Activated gamma-delta T cell (primary cell): Measurements from ENCODE around the gene PTPRN2.

ENCODE experiments used
- DNase-seq: peaks from one replicate; lab custom pipeline; 2025; lab: John Stamatoyannopoulos, UW

The PTPRN2 gene

DNA sequence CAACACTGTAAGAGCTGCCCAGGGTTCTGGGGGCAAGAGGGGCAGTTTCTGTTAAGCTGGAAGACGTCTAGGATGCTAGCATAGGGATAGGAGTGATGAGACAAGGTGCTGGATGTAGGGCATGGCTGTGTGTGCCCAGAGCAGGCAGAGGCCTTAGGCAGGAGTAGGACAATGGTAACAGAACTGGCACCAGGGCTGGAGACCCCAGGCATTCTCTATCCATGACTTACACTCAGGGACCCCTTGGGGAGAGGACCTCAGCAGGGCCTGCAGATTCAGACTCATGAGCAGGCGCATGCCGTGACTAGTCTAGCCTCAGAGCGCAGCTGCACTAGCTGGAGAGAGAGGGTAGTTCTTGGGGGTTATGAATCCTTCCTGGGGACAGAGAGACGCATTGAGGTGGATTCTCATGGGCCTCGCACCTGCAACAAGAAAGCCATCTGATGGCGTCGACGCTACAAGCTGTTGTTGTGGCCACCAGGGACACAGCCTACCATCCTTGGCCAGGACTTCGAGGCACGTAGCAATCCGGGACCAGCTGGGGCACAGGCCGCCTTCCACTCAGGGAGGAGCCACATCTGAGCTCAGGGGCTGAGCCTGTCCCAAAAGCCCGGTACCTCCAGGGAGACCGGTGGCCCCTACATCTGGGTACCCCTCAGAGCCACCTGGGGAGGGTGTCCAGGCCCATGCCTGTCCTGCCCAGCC, 474.1 kb downstream of the PTPRN2 start:
- no peak for DNase-seq

GRCh38 chr7:158112571-158113320, 474.9 kb downstream of the PTPRN2 start:
- no peak for DNase-seq

- no peak for DNase-seq
These were observed 475.6 kb downstream of the PTPRN2 start for GRCh38 chr7:158111906-158112570.

DNA sequence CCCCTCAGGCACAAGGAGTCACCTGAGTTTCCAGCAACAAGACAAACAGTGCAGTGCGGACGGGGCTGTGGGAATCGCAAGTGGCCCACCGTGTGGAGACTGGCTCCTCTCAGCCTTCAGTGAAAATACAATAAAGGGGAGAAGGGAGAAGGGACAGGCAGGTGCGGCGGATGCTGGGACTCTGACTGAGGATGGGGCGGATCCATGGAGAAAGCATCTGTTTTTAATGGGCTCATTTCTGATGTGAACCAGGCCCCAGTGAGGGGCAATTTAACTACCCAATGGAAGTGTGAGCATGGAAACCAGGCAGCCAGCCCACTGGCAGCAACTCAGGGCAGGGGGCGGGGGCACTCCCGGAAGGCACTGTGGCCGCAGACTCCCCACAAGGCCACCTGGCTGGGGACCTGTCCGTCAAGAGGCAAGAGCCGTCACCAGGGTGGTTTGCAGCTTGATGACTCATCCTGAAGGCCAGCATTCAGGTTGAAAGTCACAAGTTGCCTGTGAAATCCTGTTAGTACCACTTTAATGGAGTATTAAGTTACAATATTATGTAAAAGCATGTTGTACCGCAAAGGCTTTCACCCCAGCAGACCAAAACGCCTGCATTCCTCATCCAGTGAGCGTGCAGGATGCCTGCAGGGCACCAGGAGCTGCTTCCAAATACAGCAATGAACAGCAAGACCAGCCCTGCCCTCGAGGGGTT, 476.4 kb downstream of the PTPRN2 start:
- no peak for DNase-seq

DNA sequence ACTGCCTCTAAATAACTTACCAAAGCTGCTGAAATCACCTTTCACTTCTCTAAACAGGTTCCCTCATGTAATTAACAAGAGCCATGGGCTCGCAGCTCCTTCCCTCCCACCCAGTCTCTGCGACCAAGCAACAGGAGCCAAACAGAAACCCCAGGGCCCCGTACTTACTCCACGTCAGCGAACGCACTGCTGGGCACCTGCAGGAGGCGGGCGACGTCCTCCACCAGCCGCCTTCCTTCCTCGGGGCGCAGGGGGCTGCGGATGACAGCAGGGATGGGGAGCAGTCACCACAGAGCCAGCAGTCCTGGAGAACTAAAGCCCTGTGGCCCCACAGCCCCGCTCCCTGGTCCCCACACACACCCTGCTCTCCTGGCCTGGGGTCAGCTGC, 477.0 kb downstream of the PTPRN2 start:
- no peak for DNase-seq

GRCh38 chr7:158110034-158110590, 477.5 kb downstream of the PTPRN2 start:
- no peak for DNase-seq

GRCh38 chr7:158109364-158110033, 478.1 kb downstream of the PTPRN2 start:
- no peak for DNase-seq

DNA sequence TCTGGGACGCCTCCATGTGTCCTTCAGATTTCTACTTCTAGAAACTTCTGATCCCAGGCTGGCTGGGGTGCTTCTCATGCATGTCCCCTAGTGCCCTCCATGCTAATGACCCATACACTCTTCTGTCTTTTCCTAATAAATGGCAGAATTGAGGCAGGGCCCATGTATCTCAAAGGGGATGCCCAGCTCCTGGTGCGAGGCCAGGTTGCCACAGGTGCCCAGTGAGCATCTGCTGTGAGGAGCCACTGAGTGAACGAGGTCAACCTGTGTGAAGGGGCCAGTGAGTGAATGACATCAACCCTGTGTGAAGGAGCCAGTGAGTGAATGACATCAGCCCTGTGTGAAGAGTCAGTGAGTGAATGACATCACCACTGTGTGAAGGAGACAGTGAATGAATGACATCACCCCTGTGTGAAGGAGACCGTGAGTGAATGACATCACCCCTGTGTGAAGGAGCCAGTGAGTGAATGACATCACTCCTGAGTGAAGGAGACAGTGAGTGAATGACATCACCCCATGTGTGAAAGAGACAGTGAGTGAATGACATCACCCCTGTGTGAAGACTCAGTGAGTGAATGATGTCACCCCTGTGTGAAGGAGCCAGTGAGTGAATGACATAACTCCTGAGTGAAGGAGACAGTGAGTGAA, 478.9 kb downstream of the PTPRN2 start:
- DNase-seq, result no peak

- no peak for DNase-seq
These were observed 479.8 kb downstream of the PTPRN2 start for GRCh38 chr7:158107806-158108205.

DNA sequence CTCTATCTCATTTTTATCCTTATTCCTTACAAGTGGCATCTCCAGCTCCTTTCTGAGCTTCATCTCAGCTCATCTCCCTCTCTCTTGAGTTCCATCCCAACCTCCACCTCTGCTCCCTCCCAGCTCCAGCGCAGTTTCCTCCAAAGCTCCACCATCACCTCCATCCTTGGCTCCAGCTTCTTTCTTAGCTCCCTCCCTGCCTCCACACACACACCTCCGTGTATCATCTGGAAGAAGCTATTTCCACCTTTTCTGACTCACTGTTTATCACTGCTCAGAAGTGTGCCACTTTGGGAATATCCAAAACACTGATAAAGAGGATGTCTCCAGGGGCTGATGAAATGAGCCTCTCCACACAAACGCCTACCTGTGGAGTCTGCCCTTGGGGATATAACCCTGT, 481.4 kb downstream of the PTPRN2 start:
- no peak for DNase-seq

DNA sequence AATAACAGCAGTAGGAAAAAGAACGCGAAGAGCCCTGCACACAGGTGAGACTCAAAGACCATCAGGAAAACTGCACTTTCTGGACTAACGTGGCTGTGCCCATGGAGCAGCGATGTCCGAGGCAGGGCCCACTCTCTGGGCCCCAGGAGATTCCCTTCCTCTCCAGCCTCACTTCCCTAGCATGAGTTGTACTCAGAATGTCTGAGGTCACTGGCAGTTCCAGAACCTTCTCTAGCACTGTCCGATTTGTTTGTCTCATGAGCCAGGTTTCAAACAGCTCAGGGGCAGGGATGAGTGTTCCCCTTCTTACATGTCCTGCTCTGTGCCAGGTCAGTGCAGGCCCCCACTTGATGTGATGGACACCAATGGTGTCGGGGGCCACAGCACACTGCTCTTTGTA, 484.2 kb downstream of the PTPRN2 start:
- DNase-seq, result no peak

DNA sequence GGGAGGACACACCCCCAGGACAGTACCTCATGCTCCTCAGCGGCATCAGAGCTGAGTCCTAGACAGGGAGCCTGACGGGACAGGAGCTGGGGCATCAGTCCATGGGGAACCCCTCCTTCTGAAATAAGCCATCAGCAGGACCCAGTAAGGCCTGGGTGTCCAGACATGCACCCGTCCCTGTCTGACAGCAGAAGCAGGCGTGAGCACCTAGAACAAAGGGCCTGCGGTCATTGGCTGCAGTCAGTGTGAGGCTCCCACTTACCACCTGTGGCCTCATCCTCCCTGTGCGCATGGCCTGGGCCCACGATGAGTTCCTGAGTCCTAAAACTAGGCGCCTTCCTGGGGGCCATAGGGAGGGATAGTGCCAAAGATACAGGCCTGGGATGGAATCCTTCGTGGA, 484.7 kb downstream of the PTPRN2 start:
- DNase-seq, result no peak

- no peak for DNase-seq
These were observed 485.7 kb downstream of the PTPRN2 start for GRCh38 chr7:158101821-158102450.

DNA sequence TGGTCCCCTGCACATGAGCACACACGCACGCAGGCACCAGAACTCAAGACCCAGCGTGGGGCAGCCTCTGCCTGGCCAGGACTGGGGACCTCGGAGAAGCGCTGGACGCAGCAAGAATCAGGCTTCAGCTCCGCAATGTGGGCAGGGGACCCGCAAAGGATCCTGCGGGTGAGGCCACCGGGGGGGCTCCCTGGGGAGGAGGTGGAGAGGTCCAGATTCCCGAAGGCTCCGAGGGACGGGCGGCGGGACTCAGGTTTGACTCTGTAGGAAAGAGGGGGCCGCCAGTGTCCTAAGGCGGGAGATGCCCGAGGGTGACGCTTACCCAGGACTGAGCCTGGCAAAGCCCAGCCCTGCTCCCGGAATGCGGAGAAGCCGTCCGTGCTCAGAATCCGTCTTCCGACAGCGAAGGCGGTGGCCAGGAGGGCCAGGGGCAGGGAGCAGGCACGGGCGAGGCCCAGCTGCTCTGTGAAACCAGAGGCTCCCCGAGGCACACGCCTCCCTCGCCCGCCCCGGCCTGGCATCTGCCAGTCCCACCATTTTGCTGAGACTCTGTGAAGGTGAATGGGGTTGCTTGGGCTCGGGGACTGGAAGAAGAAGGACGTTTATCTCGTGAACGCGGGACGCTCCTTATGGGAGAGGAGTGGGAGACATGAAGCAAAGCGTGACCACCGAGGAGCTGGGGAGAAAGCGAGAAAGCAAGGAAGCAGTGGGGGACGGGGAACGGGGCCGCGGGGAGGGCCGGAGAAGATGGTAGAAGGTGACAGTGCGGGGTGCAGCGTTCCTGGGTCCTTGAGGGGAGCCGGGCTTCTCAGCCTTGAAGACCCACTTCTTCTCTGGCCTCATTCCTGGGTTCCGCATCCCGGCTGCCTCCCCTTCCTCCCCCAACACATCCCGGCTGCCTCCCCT, 489.2 kb downstream of the PTPRN2 start:
- no peak for DNase-seq

DNA sequence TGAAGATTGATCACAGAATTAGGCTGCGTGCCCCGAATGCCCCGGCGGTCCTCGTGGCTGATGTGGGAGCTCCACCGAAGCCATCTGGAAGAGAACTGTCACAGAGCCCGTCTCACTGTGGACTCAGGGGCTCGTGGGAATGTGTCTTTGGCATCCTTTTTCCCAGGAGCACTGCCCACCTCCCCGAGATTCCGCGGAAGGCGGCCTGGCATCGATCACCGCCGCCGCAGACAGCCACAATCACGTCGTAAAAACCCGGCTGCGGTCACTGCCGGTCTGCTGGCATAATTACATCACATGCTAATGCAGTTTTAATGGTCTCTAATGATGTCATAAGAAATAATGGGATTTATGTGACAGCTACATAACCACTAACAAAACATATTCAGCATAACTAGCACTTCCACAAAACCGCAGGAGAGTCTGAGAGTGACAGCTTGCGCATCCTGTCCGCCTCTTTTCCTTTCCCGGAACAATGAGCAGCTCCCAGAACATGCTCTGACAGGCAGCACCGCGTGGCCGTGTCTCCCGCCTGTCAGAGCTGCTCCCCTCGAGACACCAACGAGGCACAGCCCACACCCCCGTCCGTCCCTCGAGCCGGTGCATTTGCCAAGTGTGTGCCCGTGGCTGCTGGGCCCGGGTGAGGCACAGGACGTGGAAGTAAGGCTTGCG, 490.0 kb downstream of the PTPRN2 start:
- DNase-seq, result no peak

GRCh38 chr7:158097106-158097452, 490.5 kb downstream of the PTPRN2 start:
- no peak for DNase-seq

GRCh38 chr7:158096582-158096981, 491.0 kb downstream of the PTPRN2 start:
- no peak for DNase-seq

- DNase-seq, result no peak
These were observed 492.9 kb downstream of the PTPRN2 start for GRCh38 chr7:158094671-158095226.

DNA sequence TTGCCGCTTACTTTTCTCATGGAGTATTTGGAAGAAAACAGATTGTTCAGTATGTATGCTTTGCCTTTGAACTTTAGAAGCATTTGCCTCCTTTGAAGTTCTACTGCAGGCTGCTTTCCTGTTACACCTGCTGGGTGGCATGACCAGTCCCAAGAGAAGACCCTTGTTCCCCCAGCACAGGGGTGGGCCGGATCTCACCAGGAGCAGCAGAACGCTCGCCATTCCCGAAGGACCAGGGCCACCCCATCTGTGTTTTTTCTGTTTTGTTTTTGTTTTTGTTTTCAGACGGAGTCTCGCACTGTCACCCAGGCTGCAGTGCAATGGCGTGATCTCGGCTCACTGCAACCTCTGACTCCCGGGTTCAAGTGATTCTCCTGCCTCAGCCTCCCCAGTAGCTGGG, 493.6 kb downstream of the PTPRN2 start:
- DNase-seq, result no peak
